ENCODE measurements around the gene RBM34.
"Not testable (repeated sequence)": the region's sequence is repeated elsewhere in the genome, so short reads cannot be mapped to it uniquely, and the experiment has no call there.

The RBM34 gene

GRCh38 chr1:235160957-235161684, at the start of gene RBM34:
Gene RBM34, minus strand, starts transcription at chr1:235161250. Its CDS starts 24 bp downstream, at chr1:235161226.
- peak; percentile 91 for DNase-seq

- DNase-seq, result peak; percentile 45
Observed at GRCh38 chr1:235207209-235207565, 46.1 kb upstream of the RBM34 start.

- no peak for DNase-seq
Observed at GRCh38 chr1:235206533-235207208, 45.6 kb upstream of the RBM34 start.

- no peak for DNase-seq
Observed at GRCh38 chr1:235205687-235206086, 44.6 kb upstream of the RBM34 start.

GRCh38 chr1:235203428-235203827, 42.4 kb upstream of the RBM34 start:
- no peak for DNase-seq

- DNase-seq, result not testable (repeated sequence)
Observed at GRCh38 chr1:235202447-235202846, 41.4 kb upstream of the RBM34 start.

- DNase-seq, result no peak
Observed at GRCh38 chr1:235199441-235199840, 38.4 kb upstream of the RBM34 start.

GRCh38 chr1:235190431-235190830, 29.4 kb upstream of the RBM34 start:
- no peak for DNase-seq

- no peak for DNase-seq
Observed at GRCh38 chr1:235187316-235187715, 26.3 kb upstream of the RBM34 start.

GRCh38 chr1:235181561-235182245, 20.7 kb upstream of the RBM34 start:
- no peak for DNase-seq

- DNase-seq, result no peak
Observed at GRCh38 chr1:235180916-235181460, 19.9 kb upstream of the RBM34 start.

GRCh38 chr1:235176486-235176885, 15.4 kb upstream of the RBM34 start:
- no peak for DNase-seq

GRCh38 chr1:235169986-235170385, 8.9 kb upstream of the RBM34 start:
- DNase-seq, result no peak

GRCh38 chr1:235168375-235168774, 7.3 kb upstream of the RBM34 start:
- DNase-seq, result no peak

- DNase-seq, result no peak
Observed at GRCh38 chr1:235161685-235162327, 756 bp upstream of the RBM34 start.

- no peak for DNase-seq
Observed at GRCh38 chr1:235160383-235160956, 580 bp downstream of the RBM34 start.

GRCh38 chr1:235159930-235160329, 1.1 kb downstream of the RBM34 start:
- not testable (repeated sequence) for DNase-seq

GRCh38 chr1:235159284-235159683, 1.8 kb downstream of the RBM34 start:
- DNase-seq, result not testable (repeated sequence)

GRCh38 chr1:235158680-235159079, 2.4 kb downstream of the RBM34 start:
- no peak for DNase-seq

GRCh38 chr1:235157150-235157549, 3.9 kb downstream of the RBM34 start:
- no peak for DNase-seq

GRCh38 chr1:235156740-235157139, 4.3 kb downstream of the RBM34 start:
- DNase-seq, result no peak

- DNase-seq, result no peak
Observed at GRCh38 chr1:235156265-235156664, 4.8 kb downstream of the RBM34 start.

- no peak for DNase-seq
Observed at GRCh38 chr1:235152235-235152634, 8.8 kb downstream of the RBM34 start.
